GM10847 (cell line): ENCODE measurements around the gene TRIM46.

Experiments
- POLR2A ChIP-seq: IDR thresholded peaks from 2 replicates; pipeline ENCODE4 v1.6.1; 2011; ENCODE audit not compliant: insufficient read length; ENCODE audit errors: extremely low read depth

Gene TRIM46

DNA sequence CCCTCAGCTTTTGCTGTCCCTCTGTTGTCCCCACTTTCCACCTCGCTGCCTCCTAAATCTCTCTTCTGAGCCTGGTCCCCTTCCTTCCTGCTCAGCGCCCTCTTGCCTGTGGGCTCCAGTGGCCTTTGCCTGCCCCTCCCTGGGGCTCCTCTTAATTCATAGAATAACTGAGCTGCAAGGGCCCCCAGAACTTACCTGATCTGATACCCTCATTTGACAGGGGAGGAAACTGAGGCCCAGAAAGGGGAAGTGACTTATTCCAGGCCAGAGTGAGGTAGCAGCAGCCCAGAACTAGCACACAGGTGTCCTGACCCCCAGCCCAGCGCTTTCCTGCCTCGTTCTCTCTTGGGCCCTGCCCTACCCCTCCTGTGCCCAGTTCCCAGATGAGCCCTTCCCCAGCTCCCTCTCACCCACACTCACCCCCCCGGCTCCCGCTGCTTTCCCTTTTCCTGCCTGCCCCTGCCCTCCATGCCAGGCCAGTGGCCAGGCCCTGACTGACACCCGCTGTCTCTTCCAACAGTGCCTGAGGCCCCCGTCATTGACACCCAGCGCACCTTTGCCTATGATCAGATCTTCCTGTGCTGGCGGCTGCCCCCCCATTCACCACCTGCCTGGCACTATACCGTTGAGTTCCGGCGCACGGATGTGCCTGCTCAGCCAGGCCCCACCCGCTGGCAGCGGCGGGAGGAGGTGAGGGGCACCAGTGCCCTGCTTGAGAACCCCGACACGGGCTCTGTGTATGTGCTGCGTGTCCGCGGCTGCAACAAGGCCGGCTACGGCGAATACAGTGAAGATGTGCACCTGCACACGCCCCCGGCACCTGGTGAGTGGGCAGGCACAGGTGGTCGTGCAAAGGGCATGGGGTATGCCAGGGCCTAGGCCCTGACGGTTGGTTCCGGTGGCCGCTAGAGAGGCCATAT lies 5.7 kb downstream of the TRIM46 start:
- no peak for TF ChIP-seq POLR2A

DNA sequence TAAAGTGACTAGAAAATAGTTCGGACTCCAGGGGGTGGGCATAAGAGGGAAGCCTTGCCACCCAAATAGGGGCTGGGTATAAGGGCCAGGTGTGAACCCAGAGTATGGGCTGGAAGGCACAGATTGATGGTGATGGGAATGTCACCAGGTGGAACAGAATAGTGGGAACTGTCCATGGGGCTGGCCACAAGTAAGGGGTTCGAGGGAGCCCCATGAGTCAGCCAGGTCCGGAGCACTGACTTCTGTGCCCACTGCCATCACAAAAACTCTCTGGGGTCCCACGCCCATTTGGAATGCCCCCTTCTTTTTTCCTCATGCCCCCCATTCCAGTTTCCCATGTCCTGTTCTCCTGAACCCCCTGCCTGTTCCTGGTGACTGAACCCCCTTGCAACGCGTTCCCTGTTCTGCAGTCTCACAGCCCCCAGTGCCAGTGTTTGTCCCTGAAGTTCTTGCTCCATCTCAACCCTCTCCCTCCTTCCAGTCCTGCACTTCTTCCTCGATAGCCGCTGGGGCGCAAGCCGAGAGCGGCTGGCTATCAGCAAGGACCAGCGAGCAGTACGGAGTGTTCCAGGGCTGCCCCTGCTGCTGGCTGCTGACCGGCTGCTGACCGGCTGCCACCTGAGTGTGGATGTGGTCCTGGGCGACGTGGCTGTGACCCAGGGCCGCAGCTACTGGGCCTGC lies 7.9 kb downstream of the TRIM46 start:
- no peak for TF ChIP-seq POLR2A

DNA sequence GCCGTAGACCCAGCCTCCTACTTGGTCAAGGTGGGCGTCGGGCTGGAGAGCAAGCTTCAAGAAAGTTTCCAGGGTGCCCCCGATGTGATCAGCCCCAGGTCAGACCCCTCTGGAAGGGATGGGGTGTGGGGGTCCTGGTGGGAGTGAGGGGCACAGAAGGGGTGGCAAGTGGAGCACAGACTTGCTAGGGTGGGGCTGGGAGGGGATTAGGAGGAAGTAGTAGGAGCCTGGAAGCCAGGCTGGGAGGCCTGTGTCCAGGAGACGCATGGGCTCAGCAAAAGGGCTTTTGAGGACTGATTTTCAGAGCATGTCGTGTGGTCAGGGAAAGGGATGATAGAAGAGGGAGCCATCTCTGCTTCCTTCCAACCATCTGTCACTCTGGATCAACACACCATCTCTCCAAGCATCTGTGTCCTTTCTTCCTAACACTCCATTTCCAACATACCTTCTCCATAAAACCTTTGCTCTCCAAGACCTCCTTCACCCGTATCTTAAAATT lies 8.5 kb downstream of the TRIM46 start:
- no peak for TF ChIP-seq POLR2A

- no peak for TF ChIP-seq POLR2A
Measured at GRCh38 chr1:155183775-155184221, 10.1 kb downstream of the TRIM46 start.

DNA sequence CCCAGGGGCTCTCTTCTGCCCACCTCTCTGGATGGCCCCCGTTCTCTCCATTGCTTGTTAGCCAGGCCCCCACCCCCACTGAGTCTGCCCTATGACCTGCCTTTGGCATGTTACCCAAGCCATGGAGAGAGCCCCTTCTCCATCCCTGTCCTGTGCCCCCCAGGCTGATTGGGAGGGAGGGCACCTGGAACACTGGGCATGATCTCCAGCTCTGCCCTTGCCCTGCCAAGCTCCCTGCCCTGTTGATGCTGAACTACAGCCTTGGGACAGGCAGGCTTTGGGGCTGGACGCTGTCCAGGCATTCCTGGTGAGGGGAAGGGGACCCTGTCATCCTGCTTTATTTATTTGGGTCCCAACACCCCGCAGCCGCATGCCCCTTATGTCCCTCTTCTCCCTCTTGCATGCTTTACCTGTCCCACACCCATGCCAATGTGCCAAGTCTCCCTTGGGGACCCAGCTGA lies 10.7 kb downstream of the TRIM46 start:
- TF ChIP-seq POLR2A: no peak

- TF ChIP-seq POLR2A: no peak
Measured at GRCh38 chr1:155184835-155185782, 11.5 kb downstream of the TRIM46 start.

- TF ChIP-seq POLR2A: no peak
Measured at GRCh38 chr1:155185783-155186066, 12.1 kb downstream of the TRIM46 start.

DNA sequence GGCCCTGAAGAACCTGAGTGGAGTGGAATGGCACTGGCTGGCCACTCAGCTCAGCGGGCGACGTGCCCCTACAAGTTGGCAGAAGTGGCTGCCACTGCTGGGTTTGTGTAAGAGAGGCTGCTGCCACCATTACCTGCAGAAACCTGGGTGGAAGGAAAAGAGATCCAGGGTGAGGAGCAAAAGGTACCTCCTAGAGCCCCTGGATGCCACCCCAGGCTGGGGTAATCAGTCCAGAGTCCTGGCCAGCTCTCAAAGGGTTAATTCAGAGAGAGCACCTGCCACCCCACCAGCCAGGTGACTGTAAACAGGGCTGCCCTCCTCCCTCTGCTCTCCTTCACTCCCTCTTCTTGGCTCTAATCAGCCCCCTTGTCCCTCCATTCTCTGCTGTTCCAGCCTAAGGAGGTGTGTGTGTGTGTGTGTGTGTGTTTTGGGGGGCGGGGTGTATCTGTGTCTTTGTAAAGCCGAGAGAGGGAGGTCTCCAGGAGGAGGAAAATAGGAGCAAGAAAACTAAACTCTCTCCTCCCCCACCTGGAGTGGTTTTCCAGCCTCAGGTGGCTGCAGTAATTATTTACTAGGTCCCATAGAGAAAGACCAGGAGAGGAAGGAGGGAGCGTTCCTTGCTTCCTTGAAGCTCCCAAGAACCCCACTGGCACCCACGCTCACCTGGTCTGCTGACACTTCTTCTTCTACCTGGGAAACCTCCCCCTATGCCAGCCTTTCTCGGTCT lies 12.6 kb downstream of the TRIM46 start:
- TF ChIP-seq POLR2A: no peak

DNA sequence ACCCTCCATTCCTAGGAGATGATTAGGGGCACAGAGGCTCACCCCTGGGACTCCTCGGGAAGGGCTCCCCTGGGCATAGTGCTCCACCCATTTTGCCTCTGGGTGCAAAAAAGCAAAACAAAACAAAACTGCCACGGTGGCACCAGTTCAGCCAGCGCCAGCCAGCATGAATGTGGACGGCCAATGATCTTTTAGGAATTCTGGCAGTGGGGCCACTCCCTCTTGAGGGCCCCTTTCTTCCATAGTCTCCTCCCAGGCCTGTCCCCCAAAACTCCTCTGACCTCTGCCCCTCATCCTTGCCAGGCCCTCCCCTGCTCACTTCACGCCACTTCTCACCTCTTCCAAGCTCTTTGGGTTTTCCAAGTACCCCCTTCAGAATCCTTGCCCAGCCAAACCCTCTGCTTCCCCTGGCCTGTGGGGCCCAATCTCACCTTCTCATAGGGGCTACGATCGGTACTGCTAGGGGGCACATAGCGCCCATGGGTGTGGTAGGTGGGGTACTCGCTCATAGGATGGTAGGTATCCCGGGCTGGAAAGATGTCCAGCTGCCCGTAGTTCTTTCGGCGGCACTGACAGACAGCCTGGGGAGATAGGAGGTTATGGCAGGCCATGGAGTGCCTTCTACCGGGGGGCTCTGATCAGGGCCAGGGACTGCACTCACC lies 13.3 kb downstream of the TRIM46 start:
- no peak for TF ChIP-seq POLR2A

- no peak for TF ChIP-seq POLR2A
Measured at GRCh38 chr1:155187456-155187891, 13.8 kb downstream of the TRIM46 start.

- no peak for TF ChIP-seq POLR2A
Measured at GRCh38 chr1:155188268-155188667, 14.6 kb downstream of the TRIM46 start.

DNA sequence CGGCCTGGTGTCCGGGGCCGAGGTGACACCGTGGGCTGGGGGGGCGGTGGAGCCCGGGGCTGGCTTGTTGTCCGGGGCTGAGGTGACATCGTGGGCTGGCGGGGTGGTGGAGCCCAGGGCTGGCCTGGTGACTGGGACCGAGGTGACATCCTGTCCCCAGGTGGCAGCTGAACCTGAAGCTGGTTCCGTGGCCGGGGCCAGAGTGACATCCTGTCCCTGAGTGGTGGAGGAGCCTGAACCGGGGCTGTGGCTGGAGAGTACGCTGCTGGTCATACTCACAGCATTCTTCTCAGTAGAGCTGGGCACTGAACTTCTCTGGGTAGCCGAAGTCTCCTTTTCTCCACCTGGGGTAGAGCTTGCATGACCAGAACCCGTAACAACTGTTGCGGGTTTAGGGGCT lies 18.3 kb downstream of the TRIM46 start:
- TF ChIP-seq POLR2A: no peak

GRCh38 chr1:155192346-155193274 lies 19.0 kb downstream of the TRIM46 start:
- no peak for TF ChIP-seq POLR2A
